ENCODE data around the gene DNAJC3.
A peak's percentile ranks its signal among the peaks of the same experiment; 100 is the strongest.
"Not testable (repeated sequence)": the region's sequence is repeated elsewhere in the genome, so short reads cannot be mapped to it uniquely, and the experiment has no call there.

DNAJC3 gene

GRCh38 chr13:95781016-95781415 lies 104.1 kb downstream of the DNAJC3 start:
- no peak for DNase-seq (ENCODE audit: low read depth in 2 of 2)

GRCh38 chr13:95781940-95782339 lies 105.0 kb downstream of the DNAJC3 start:
- DNase-seq (ENCODE audit: low read depth in 2 of 2): not testable (repeated sequence)

GRCh38 chr13:95783747-95784146 lies 106.8 kb downstream of the DNAJC3 start:
- no peak for DNase-seq (ENCODE audit: low read depth in 2 of 2)

DNA sequence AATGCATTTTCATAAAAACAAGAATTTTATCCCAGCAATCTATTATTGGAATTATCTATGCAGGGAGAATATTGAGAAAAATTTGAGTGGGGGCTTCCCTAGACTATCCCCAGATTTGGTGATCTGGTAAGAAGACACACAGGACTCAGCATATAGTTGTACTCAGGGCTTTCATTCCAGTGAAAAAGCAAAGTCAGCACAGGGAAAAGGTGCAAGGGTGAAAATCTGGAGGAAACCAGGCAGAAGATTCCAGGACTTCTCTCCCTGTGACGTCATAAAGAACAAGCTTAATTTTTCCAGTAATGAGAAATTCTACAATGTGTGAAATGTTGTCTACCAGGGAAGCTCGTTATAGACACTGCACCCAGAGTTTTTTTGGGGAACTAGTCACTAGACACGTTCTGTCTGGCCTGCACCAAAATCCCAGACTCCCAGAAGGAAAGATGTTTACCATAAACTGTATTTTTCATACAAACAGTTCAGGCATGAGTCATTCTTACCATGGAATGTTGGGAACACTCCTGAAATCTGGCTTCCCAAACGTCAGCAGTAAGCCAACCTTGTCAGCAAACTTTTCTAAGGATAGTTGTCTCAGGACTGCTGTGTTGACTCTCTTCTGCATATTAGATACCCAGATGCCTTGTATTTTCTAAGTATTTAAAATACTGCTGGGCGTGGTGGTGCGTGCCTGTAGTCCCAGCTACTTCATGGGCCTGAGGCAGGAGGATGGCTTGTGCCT lies 107.4 kb downstream of the DNAJC3 start:
- no peak for DNase-seq (ENCODE audit: low read depth in 2 of 2)

GRCh38 chr13:95784900-95785290 lies 108.0 kb downstream of the DNAJC3 start:
- no peak for DNase-seq (ENCODE audit: low read depth in 2 of 2)

- no peak for DNase-seq (ENCODE audit: low read depth in 2 of 2)
Measured at GRCh38 chr13:95787356-95788099, 110.6 kb downstream of the DNAJC3 start.

- no peak for DNase-seq (ENCODE audit: low read depth in 2 of 2)
Measured at GRCh38 chr13:95788100-95788463, 111.1 kb downstream of the DNAJC3 start.

DNA sequence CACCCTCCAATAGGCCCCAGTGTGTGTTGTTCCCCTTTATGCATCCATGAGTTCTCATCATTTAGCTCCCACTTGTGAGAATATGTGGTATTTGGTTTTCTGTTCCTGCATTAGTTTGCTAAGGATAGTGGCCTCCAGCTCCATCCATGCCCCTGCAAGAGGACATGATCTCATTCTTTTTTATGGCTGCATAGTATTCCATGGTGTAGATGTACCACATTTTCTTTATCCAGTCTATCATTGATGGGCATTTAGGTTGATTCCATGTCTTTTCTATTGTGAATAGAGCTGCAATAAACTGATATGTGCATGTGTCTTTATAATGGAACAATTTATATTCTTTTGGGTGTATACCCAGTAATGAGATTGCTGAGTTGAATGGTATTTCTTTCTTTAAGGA lies 112.4 kb downstream of the DNAJC3 start:
- not testable (repeated sequence) for DNase-seq (ENCODE audit: low read depth in 2 of 2)

- DNase-seq (ENCODE audit: low read depth in 2 of 2): no peak
Measured at GRCh38 chr13:95791084-95791722, 114.3 kb downstream of the DNAJC3 start.

GRCh38 chr13:95793018-95793555 lies 116.1 kb downstream of the DNAJC3 start:
- DNase-seq (ENCODE audit: low read depth in 2 of 2): no peak

- no peak for DNase-seq (ENCODE audit: low read depth in 2 of 2)
Measured at GRCh38 chr13:95793781-95794180, 116.8 kb downstream of the DNAJC3 start.

DNA sequence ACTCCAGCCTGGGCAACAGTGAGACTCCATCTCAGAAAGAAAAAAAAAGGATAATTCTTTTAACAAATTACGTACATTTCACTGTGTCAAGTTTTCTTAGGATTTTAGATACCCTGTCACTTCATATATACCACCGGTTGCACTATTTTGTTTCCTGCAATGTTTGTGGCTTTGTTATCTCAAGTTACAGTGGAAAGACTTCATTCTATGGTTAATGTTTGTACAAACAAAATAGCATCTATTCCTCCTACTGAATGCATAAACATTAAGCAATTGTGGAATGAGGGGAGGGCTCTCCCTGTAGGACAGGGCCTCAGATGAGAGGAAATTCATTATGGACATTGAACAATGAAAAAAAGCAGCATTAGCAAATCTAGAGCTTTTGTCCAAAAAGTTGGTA lies 120.1 kb downstream of the DNAJC3 start:
- no peak for DNase-seq (ENCODE audit: low read depth in 2 of 2)

DNA sequence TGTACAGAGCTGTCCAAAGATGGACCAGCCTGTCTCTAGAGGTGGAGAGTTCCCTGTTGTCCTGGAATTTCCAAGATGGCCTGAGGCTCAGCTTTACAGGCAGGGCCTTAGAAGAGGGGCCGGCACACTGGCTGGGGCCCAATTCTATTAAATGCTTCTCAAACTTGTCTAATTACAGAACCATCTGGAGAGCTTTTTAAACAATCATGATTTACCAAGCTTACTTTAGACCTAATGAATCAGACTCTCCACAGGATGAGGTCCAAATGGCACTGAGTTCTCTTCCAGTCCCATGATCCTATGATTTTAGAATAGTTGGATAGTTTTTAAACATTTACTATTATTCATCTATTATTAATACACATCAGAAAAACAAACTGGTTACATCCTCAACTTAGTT lies 123.5 kb downstream of the DNAJC3 start:
- DNase-seq (ENCODE audit: low read depth in 2 of 2): no peak

GRCh38 chr13:95801825-95802224 lies 124.9 kb downstream of the DNAJC3 start:
- DNase-seq (ENCODE audit: low read depth in 2 of 2): no peak

DNA sequence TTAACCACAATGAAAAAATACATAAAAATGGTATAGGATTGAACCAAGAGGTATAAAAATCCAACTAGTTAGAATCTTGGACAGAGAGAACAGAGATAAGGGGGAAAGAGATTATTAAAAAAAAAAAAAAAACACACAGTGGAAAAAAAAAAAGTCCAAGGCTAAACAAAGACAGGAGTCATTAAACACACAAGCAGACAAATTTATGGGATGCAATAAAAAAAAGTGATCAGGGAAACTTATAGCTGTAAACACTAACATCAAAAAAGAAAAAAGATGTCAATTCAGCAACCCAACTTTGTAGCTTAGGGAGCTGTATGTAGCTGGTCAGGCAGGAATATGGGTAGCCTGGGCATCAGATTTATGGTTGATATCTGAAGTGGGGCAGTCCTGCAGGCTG lies 129.0 kb downstream of the DNAJC3 start:
- DNase-seq (ENCODE audit: low read depth in 2 of 2): no peak

DNA sequence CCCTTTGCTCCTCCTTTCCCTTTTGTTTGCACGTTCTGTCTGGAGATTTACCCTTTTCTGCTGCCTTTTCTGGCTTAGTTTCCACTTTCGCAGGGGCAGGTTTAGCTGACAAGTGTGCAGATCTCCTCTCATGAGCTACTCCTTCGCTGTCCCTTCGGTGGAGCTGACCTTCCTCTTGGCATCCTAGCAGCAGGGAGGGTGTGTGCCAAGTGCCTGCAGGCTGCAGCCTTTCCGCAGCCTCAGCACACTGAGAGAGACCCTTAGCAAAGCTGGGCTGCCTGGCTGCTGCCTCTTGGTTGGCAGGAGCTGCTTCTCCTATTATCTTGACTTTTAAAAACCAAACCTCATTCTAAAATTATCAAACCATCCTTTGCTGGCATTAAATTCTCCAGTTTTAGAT lies 132.5 kb downstream of the DNAJC3 start:
- DNase-seq (ENCODE audit: low read depth in 2 of 2): no peak

GRCh38 chr13:95813139-95813538 lies 136.2 kb downstream of the DNAJC3 start:
- no peak for DNase-seq (ENCODE audit: low read depth in 2 of 2)

DNA sequence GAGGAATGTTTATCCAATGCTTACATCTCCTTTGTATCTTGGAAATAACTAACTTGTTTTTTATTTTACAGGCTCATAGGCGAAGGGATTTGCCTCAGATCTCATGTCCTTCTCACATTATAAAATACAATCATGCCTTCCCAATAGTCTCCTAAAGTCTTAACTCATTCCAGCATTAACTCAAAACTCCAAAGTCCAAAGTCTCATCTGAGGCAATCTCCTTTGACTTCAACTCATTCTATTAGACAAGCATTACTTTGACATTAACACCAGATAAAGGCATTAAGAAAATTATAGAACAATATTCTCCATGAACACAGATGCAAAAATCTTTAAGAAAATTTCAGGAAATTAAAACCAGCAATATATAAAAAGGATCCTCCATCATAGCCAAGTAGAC lies 137.6 kb downstream of the DNAJC3 start:
- DNase-seq (ENCODE audit: low read depth in 2 of 2): no peak

DNA sequence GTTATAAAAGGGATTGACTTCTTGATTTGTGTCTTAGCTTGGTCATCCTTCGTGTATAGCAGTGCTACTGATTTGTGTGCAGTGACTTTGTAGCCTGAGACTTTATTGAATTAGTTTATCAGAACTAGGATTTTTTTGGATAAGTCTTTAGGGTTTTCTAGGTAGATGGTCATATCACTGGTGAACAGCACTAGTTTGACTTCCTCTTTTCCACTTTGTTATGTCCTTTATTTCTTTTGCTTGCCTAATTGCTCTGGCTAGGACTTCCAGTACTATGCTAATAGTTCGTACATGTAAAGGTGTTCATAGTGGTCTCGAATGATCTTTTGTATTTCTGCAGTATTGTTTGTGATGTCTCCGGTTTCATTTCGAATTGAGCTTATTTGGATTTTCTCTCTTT lies 145.4 kb downstream of the DNAJC3 start:
- no peak for DNase-seq (ENCODE audit: low read depth in 2 of 2)

DNA sequence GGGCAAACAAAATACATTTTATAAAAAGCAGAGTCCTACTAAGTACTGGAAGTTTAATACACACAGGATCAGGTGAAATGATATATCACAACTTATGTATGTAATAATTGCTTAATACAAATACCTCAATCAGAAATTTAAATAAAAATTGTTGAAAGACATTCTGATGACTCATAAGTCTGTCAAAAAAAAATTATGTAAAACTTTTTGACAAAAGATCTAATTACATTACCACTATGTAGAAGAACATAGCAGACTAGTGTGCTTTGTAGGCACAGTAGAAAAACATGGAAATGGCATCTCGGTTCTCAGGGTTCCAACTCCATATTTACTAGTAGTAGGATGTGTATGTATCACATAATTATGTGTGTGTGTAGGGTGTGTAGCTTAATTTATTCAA lies 156.2 kb downstream of the DNAJC3 start:
- no peak for DNase-seq (ENCODE audit: low read depth in 2 of 2)

- DNase-seq (ENCODE audit: low read depth in 2 of 2): no peak
Measured at GRCh38 chr13:95833719-95834118, 156.8 kb downstream of the DNAJC3 start.

DNA sequence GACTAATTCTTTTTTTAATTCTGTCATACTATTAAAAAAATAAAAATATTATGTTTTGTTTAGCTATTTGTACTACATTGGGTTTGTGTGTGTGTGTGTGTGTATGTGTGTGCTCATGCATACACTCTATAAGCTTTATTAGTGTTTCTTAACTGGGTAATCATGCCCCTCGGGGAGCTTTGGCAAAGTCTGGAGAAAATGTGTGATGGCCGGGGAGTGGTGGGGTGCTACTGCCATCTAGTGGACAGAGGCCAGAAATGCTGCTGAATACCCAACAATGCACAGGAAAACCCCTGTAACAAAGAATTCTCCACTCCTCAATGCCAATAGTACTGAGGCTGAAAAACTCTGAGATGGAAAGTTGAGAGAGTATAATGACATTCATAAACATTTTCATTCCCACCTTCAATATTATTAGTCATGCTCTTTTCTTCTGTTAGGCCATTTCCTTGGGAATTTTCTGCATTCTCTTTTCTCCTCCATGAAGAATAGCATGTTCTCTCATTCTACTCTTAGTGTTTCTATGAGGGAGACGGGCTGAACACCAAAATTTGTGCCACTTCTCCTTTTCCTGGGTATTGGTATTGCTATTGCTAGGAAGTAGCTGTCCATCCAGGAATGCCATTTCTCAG lies 157.3 kb downstream of the DNAJC3 start:
- DNase-seq (ENCODE audit: low read depth in 2 of 2): peak; percentile 20 to 37

Measured in stimulated activated CD8-positive, alpha-beta memory T cell treated with anti-CD3 and anti-CD28 coated beads, Interleukin-2, amount 100 ng/mL, for 48 hours (primary cell).